ENCODE data around the gene VWA2. TPM values are rescaled to one million over a fixed set of nuclear protein-coding genes. Genes with fewer than 3 reads are reported as not detected.

Gene VWA2
- total and polyA plus RNA-seq, 10 of the 15 experiments (the other 5 are each of a cell fraction or from before 2014, with no cell fraction given): 0.03 TPM; not detected in 9

DNA sequence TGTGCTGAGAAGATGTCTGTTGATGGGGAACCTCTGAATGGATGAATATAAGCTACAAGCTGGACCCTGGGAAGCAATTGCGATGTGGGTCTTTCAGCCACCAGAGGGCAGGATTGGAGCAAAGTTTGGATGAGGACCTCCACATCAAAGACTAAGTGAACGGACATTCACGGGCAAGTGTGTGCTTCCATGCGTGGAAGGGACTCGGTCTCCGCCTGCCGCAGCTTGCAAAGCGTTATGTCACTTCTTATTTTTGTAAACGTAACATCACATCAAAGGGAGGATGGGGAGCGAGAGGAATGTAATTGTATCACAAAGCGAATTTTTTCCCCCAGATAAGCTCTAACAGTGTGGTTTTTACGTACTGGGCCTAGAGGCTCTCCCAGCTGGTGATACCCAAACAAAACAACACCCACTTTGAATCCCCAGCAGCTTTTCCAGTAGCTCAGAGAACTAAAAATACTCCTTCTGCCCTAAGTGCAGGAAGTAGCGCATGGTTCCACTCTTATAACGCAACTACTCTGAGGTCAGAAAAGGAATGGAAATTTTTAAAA, 65.0 kb downstream of the VWA2 start (continued):
- TF ChIP-seq, protein P1, sequence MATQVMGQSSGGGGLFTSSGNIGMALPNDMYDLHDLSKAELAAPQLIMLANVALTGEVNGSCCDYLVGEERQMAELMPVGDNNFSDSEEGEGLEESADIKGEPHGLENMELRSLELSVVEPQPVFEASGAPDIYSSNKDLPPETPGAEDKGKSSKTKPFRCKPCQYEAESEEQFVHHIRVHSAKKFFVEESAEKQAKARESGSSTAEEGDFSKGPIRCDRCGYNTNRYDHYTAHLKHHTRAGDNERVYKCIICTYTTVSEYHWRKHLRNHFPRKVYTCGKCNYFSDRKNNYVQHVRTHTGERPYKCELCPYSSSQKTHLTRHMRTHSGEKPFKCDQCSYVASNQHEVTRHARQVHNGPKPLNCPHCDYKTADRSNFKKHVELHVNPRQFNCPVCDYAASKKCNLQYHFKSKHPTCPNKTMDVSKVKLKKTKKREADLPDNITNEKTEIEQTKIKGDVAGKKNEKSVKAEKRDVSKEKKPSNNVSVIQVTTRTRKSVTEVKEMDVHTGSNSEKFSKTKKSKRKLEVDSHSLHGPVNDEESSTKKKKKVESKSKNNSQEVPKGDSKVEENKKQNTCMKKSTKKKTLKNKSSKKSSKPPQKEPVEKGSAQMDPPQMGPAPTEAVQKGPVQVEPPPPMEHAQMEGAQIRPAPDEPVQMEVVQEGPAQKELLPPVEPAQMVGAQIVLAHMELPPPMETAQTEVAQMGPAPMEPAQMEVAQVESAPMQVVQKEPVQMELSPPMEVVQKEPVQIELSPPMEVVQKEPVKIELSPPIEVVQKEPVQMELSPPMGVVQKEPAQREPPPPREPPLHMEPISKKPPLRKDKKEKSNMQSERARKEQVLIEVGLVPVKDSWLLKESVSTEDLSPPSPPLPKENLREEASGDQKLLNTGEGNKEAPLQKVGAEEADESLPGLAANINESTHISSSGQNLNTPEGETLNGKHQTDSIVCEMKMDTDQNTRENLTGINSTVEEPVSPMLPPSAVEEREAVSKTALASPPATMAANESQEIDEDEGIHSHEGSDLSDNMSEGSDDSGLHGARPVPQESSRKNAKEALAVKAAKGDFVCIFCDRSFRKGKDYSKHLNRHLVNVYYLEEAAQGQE (IDR thresholded peaks at IDR 0.05; ENCODE audit: low read depth, low read length): no peak
- peak; percentile 43; the same call in 1 of the 2 replicates for TF ChIP-seq CREM (IDR thresholded peaks at IDR 0.05; ENCODE audit: low read depth)
- TF ChIP-seq SUPT20H (IDR thresholded peaks at IDR 0.05; ENCODE audit: borderline replicate concordance, control insufficient read depth, low read depth, low read length): no peak
- TF ChIP-seq, protein P2, sequence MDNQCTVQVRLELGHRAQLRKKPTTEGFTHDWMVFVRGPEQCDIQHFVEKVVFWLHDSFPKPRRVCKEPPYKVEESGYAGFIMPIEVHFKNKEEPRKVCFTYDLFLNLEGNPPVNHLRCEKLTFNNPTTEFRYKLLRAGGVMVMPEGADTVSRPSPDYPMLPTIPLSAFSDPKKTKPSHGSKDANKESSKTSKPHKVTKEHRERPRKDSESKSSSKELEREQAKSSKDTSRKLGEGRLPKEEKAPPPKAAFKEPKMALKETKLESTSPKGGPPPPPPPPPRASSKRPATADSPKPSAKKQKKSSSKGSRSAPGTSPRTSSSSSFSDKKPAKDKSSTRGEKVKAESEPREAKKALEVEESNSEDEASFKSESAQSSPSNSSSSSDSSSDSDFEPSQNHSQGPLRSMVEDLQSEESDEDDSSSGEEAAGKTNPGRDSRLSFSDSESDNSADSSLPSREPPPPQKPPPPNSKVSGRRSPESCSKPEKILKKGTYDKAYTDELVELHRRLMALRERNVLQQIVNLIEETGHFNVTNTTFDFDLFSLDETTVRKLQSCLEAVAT (IDR thresholded peaks at IDR 0.05): no peak
- TF ChIP-seq WRNIP1 (IDR thresholded peaks at IDR 0.05; ENCODE audit: borderline replicate concordance, low read depth, low read length): no peak
- TF ChIP-seq SRF (IDR thresholded peaks at IDR 0.05; ENCODE audit: low read depth in 2 of 2, low read length in 2 of 2): no peak
- TF ChIP-seq, protein P3, sequence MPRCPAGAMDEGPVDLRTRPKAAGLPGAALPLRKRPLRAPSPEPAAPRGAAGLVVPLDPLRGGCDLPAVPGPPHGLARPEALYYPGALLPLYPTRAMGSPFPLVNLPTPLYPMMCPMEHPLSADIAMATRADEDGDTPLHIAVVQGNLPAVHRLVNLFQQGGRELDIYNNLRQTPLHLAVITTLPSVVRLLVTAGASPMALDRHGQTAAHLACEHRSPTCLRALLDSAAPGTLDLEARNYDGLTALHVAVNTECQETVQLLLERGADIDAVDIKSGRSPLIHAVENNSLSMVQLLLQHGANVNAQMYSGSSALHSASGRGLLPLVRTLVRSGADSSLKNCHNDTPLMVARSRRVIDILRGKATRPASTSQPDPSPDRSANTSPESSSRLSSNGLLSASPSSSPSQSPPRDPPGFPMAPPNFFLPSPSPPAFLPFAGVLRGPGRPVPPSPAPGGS (IDR thresholded peaks at IDR 0.05; ENCODE audit: borderline replicate concordance, insufficient read depth, low read depth, low read length, poor library complexity, severe bottlenecking): no peak
- TF ChIP-seq SP1 (IDR thresholded peaks at IDR 0.05; ENCODE audit: low read depth, low read length): no peak
- peak; percentile 73 for TF ChIP-seq ATF7 (IDR thresholded peaks at IDR 0.05; ENCODE audit: low read depth)
- TF ChIP-seq ZNF217 (IDR thresholded peaks at IDR 0.05): no peak
- peak; percentile 97 for TF ChIP-seq PAX5 (IDR thresholded peaks at IDR 0.05; ENCODE audit: borderline replicate concordance, low read depth, low read length)
- no peak for TF ChIP-seq GABPA (IDR thresholded peaks at IDR 0.05; ENCODE audit: low read depth)
- TF ChIP-seq CHD2 (IDR thresholded peaks at IDR 0.05; ENCODE audit: borderline replicate concordance, low read depth, low read length): no peak
- TF ChIP-seq, protein P4, sequence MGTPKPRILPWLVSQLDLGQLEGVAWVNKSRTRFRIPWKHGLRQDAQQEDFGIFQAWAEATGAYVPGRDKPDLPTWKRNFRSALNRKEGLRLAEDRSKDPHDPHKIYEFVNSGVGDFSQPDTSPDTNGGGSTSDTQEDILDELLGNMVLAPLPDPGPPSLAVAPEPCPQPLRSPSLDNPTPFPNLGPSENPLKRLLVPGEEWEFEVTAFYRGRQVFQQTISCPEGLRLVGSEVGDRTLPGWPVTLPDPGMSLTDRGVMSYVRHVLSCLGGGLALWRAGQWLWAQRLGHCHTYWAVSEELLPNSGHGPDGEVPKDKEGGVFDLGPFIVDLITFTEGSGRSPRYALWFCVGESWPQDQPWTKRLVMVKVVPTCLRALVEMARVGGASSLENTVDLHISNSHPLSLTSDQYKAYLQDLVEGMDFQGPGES (IDR thresholded peaks at IDR 0.05): no peak
- TF ChIP-seq IKZF2 (IDR thresholded peaks at IDR 0.05): no peak
- TF ChIP-seq MTA3 (IDR thresholded peaks at IDR 0.05; ENCODE audit: borderline replicate concordance, low read length): no peak
- TF ChIP-seq NR2C2 (IDR thresholded peaks at IDR 0.05; ENCODE audit: borderline replicate concordance, control insufficient read depth, insufficient read length, low read depth): no peak
- no peak for TF ChIP-seq BMI1 (IDR thresholded peaks at IDR 0.05; ENCODE audit: borderline replicate concordance)
- TF ChIP-seq SMC3 (IDR thresholded peaks at IDR 0.05; ENCODE audit: borderline replicate concordance, low read length): peak; percentile 94
- no peak for TF ChIP-seq NFXL1 (IDR thresholded peaks at IDR 0.05; ENCODE audit: borderline replicate concordance)
- no peak for TF ChIP-seq KLF5 (IDR thresholded peaks at IDR 0.05; ENCODE audit: partially characterized antibody)
